Measurements from ENCODE around the gene RPS6KC1.
"Not testable (repeated sequence)": the region's sequence is repeated elsewhere in the genome, so short reads cannot be mapped to it uniquely, and the experiment has no call there.

- TF ChIP-seq POLR2AphosphoS5, CTCF, POLR2A (IDR thresholded peaks at IDR 0.05): not testable (repeated sequence)
Observed at GRCh38 chr1:213045321-213046226, 5.5 kb upstream of the RPS6KC1 start.

Data from sigmoid colon (tissue), 4 donors.